ENCODE results near the gene ADAMTS17. TPM values are rescaled to one million over a fixed set of nuclear protein-coding genes. Genes with fewer than 3 reads are reported as not detected.

The ADAMTS17 gene, protein sequence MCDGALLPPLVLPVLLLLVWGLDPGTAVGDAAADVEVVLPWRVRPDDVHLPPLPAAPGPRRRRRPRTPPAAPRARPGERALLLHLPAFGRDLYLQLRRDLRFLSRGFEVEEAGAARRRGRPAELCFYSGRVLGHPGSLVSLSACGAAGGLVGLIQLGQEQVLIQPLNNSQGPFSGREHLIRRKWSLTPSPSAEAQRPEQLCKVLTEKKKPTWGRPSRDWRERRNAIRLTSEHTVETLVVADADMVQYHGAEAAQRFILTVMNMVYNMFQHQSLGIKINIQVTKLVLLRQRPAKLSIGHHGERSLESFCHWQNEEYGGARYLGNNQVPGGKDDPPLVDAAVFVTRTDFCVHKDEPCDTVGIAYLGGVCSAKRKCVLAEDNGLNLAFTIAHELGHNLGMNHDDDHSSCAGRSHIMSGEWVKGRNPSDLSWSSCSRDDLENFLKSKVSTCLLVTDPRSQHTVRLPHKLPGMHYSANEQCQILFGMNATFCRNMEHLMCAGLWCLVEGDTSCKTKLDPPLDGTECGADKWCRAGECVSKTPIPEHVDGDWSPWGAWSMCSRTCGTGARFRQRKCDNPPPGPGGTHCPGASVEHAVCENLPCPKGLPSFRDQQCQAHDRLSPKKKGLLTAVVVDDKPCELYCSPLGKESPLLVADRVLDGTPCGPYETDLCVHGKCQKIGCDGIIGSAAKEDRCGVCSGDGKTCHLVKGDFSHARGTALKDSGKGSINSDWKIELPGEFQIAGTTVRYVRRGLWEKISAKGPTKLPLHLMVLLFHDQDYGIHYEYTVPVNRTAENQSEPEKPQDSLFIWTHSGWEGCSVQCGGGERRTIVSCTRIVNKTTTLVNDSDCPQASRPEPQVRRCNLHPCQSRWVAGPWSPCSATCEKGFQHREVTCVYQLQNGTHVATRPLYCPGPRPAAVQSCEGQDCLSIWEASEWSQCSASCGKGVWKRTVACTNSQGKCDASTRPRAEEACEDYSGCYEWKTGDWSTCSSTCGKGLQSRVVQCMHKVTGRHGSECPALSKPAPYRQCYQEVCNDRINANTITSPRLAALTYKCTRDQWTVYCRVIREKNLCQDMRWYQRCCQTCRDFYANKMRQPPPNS
- total RNA-seq, result 2.1 and 3.2 TPM in 2 replicates

DNA sequence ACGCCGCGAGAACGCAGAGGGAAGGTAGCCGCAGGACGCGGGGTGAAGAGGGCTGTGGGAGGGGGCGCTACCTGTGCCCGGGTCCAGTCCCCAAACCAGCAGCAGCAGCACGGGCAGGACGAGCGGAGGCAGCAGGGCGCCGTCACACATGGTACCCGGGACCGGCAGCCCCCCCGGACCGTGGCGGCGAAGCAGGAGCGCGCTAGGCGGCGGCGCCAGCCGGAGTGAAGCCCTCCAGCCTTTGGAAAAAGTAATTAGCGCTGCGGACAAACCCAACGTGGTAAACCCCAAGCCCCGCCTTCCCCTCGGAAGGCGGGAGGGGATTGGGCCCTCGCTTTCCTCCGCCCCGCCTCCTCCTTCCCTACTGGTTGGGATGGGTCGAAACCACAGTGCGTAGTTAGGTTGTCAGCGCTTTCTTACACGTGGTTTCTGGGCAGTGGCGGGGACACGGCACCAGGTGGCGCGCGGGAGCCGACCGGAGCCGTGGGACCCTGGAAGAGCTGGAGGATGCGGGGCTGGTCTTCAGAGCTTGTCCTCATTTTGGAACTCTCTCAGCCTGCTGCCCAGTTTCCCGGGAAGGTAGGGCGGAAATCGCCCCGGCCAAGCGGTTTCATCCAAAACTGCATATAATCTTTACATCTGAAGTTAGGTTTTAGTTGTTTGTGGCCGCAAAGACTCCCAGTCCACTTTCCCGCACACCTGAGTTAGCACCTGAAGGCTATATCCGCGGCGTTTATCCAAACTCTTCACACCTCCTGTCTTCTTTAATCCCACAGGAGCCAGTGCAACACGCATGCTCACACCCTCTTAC is at the start of gene ADAMTS17:
Gene ADAMTS17, minus strand, starts transcription at position 226 of the 811 bp plus-strand sequence. Its CDS starts 76 bp downstream, at position 150.
- intact Hi-C loops (cut with micrococcal nuclease), result loop anchor here (1.0 to 5.0 kb wide), 10 partner anchors 8 to 1091 kb away; partner anchors contain the start of genes ASB7, LINS1, LRRC28 and LRRK1

GRCh38 chr15:100385300-100386050 is 43.7 kb upstream of the ADAMTS17 start:
- intact Hi-C loops (cut with micrococcal nuclease), result no loop called here

DNA sequence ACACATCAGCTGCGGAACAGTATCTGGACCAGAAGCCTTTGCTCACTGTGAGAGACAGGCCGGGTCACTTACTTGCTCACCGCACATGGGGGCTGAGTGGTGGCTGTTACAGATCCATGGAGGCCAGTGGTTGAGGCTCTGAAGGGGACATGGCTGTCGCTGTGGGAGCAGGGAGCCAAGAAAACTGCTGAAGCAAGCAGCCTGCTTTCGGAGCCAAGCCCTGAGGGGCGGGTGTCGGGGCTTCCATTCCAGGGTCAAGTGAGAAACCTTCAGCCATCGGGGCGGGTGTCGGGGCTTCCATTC is 42.3 kb upstream of the ADAMTS17 start:
- intact Hi-C loops (cut with micrococcal nuclease), result no loop called here

DNA sequence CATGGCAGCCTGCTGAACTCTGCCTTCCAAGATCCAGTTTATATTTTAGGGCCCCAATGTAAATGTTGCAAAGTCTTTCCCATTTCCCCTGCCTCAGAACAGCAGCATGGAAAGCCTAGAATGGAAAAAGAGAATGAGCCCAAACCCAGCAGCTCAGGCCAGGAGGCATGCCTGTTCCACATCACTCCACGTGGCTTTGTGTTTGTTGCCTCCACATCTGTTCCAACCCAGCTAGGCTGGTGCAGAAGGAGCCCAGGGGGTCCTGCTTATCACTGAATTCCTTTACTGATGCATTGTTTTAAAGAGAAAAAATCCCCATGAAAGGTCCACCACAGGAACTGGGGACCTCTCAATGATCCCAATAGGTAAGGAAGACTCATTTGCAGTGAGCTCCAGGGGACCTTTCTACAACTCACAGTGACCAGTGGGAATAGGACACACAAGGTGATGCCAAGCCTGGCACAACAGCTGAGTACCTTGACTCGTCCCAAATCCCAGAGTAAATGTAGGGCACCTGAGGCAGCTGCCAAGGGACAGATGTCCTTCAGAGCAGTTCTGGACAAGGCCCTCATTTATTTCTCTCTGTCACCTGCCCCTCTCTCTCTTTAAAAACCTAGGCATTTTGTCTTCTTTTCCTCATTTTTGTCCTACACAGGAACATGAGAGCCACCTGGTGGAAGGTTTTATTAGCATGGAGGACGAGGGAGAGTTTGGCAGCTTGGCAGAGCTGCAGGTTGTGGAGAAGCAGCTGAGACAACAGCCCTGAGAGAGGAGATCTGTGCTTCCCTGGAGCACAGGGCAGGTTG is 41.7 kb upstream of the ADAMTS17 start:
- intact Hi-C loops (cut with micrococcal nuclease), result loop anchor here (1.0 kb wide), 2 partner anchors 33 to 455 kb away; no protein-coding TSS in a partner anchor

- intact Hi-C loops (cut with micrococcal nuclease), result no loop called here
These were observed 32.2 kb upstream of the ADAMTS17 start for GRCh38 chr15:100373942-100374341.

DNA sequence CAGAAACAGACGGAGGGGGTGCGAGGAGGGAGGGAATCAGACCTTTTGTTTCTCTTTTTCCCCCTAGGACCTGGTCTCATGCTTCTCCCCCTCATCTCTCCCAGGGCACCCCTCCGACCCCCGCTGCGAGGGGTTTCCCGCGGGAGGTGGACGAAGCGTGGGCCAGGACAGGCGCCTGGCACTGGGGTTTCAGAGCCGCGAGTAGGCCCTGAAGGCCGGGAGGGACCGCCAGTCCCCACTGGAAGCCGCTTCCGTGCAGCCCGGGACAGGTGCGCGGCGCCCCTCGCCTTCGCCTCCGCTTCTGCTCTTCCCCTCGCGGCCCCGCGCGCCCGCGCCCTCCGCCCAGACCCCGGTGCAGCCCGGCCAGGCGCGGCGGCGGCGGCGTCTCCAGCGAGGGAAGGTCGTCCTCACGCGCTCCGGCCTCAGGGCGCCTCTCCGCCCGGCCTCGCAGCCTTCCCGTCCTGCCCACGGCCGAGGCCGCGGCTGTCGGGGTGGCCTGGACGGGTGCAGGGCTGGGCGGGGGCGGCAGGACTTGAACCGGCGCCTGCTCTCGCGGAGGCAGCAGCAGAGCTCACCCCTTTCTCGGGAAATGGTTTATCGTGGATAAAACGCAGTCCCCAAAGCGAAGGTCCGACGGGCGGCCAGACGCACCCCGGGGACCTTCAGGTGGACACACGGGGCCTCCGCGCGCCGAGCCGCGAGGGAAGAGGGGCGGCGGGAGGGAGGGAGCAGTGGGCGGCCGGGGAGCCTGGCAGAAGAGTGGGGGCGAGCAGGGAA is 31.5 kb upstream of the ADAMTS17 start:
- intact Hi-C loops (cut with micrococcal nuclease), result no loop called here

- intact Hi-C loops (cut with micrococcal nuclease), result no loop called here
These were observed 31.0 kb upstream of the ADAMTS17 start for GRCh38 chr15:100372739-100373119.

GRCh38 chr15:100355342-100355741 is 13.6 kb upstream of the ADAMTS17 start:
- intact Hi-C loops (cut with micrococcal nuclease), result no loop called here

DNA sequence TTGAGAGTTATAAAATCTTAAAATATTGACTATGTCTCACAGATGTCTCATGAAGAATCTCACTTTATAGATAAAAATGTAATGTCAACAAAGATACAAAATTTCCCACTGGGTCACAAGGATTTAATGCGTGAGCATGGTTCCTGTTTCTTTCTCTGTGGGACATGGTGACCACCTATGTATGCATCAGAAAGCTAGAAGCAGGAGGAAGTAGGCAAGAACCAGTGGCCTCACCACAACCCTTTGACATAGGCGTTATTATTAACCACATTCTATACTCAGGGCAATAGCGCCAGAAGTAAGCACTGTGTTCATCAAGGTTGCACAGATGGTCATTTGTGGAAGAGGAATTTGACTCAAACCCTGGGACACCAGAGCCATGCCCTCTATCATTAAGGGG is 11.7 kb upstream of the ADAMTS17 start:
- intact Hi-C loops (cut with micrococcal nuclease), result no loop called here

DNA sequence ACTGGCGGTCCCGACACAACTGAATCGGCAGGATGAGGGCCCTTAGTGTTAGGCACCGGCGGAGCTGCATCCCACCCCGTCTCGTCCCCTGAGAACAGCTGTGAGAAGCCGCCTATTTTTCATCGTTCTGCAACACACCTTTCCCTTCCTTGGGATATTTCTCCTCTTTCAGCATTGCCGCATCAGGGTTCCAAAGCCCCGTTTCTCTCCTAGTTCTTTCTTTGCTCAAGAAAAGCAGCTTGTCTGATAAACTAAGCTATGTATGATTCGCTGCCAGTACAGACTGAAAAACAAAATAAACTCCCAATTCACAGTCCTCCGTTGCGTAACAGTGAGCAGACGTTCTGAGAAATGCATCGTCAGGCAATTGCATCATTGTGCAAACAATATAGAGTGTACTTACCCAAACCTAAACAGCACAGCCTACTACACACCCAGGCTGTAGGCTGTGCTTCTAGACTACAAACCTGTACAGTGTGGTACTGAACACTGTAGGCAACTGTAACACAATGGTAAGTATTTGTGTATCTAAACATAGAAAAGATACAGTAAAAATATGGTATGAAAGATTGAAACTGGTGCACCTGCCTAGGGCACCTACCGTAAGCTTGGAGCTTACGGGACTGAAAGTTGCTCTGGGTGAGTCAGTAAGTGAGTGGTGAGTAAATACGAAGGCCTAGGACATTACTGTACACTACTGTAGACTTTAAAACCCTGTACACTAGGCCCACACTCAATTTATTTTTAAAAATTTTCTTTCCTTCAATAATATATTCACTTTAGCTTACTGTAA is 8.9 kb upstream of the ADAMTS17 start:
- intact Hi-C loops (cut with micrococcal nuclease), result loop anchor here (1.0 to 2.0 kb wide), 12 partner anchors 8 to 783 kb away; partner anchors contain the start of genes ASB7, LINS1 and LYSMD4

DNA sequence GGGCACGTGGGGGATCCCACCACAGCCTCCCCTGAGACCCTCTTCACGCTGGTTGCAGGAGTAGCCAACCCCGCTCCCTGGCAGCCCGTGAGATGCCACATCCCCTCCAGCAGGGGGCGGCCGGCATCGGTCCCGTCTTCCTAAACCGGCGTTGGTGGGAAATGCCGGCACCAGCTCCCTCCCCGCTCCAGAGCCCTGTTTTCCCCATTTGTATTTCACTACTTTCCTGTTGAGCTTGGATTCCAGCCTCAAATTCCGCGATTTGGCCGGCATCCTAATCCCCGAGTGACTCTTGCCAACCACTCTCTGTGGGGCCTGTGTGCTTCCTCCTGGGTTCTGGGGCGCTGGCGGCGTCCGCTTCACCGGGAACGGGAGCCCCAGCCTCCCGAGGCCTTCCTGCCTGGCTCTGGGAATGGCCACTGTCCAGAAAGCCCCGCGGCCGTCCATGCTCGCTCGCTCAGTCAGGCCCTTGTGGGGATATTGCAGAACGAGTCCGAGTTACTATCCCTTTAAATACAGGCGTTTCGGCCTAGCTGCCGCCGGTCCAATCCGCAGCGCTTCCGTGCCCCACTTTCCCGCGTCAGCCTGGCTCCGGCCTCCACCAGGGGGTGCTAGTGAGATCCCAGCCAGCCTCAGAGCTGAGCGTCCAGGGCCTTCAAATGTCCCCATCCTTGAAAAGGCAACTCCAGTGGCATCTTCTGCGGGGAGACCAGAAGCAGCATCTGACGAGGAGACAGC is 8.1 kb upstream of the ADAMTS17 start:
- intact Hi-C loops (cut with micrococcal nuclease), result loop anchor here (1.0 to 5.0 kb wide), 13 partner anchors 8 to 1302 kb away; partner anchors contain the start of genes ASB7, LINS1, LYSMD4 and TM2D3

GRCh38 chr15:100349321-100349695 is 7.5 kb upstream of the ADAMTS17 start:
- intact Hi-C loops (cut with micrococcal nuclease), result loop anchor here (5.0 kb wide), 1 partner anchor 1303 kb away; the partner anchor contains the start of gene TM2D3

DNA sequence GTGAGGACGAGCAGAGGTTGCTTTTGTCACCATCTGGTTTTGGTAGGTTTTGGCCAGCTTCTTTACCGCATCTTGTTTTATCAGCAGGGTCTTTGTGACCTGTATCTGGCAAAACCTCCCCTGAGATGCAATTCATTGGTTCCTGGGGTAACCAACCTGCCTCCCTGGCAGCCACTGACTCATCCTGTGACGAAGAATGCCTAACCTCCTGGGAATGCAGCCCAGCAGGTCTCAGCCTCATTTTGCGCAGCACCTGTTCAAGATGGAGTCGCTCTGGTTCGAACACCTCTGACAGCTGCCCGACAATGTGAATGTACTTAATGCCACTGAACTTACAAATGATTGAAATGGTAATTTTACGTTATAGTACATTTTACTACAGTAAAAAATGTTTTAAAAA is 6.8 kb upstream of the ADAMTS17 start:
- intact Hi-C loops (cut with micrococcal nuclease), result loop anchor here (5.0 kb wide), 1 partner anchor 1304 kb away; the partner anchor contains the start of gene TM2D3

DNA sequence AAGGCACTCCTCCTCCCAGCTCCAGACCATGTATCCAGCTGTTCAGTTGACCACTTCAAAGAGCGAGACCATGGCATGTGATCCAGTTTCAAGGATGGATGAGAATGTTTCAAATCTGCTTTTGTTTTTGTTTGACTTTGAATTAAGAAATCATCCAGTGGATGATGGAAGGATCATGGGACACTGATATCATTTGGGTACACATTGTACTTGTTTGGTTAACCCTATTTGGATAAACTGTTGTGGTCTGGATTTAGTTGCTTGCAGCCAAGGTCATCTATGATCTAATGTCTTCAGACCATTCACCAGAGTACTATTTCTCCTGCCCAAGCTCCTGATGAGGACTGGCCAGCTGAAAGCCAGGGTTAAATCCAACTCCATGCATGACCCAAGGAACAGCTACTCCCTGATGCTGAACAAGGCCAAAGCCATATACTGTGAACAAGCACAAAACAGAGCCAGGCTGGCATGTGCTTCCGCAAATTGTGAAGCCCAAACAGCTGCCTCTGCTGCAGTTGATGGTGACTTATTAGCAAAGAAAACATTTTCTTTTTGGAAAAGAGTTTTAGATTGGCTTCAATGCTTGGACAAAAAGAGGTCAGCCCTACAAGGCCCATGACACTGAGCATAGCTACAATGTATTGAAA is 5.2 kb upstream of the ADAMTS17 start:
- intact Hi-C loops (cut with micrococcal nuclease), result loop anchor here (5.0 kb wide), 1 partner anchor 1305 kb away; the partner anchor contains the start of gene TM2D3

GRCh38 chr15:100345438-100345837 is 3.7 kb upstream of the ADAMTS17 start:
- intact Hi-C loops (cut with micrococcal nuclease), result loop anchor here (5.0 kb wide), 1 partner anchor 1307 kb away; the partner anchor contains the start of gene TM2D3

GRCh38 chr15:100343251-100343650 is 1.5 kb upstream of the ADAMTS17 start:
- intact Hi-C loops (cut with micrococcal nuclease), result loop anchor here (5.0 kb wide), 3 partner anchors 574 to 949 kb away; partner anchors contain the start of genes LRRK1 and LYSMD4
